GM12801 (cell line): ENCODE measurements around the gene DDIT3.

Source experiments
- TF ChIP-seq, protein P1 (sequence below): IDR thresholded peaks from one replicate; pipeline ENCODE4 v1.5.1; 2011; ENCODE audit warnings: control low read depth; ENCODE audit not compliant: insufficient read length; ENCODE audit errors: extremely low read depth

The DDIT3 gene

DNA sequence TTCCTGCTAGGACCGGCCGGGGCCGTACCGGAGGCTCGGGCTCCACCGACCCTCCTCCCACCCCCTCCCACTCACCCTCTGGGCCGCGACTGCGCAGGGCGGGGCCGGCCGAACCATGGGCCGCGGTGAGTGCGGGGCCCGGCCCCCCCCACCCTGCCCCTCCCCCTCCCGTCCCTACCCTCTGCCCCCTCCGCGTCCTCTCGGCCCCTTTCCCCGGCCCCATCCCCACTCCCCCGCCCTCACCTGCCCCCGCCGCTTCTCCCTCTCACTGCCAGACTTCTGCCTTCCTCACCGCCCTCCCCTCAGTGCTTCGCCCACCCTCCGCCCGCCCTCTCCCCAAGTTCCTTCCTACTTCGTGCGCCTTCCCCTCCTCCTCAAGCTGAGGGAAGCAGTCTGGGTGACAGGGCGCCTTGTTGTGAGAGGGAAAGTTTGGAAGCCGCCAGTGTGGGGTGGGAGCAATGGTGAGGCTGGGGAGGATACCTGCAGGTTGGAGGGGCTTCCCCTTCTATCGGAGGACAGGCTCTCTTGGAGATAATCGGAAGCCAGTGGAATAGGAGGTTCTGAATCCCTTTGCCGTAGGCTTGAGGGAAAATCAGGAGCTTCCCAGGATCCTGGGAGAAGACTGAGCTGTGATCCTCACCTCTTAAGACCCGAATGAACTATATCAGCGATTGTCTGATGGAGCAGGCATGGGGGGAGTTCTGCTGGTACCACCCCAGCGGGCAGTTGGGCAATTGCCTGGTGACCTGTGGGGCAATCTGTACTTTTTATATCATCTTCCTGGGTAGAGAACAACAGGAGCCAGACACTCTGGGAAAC is 2.8 kb upstream of the DDIT3 start:
- TF ChIP-seq, protein P1, sequence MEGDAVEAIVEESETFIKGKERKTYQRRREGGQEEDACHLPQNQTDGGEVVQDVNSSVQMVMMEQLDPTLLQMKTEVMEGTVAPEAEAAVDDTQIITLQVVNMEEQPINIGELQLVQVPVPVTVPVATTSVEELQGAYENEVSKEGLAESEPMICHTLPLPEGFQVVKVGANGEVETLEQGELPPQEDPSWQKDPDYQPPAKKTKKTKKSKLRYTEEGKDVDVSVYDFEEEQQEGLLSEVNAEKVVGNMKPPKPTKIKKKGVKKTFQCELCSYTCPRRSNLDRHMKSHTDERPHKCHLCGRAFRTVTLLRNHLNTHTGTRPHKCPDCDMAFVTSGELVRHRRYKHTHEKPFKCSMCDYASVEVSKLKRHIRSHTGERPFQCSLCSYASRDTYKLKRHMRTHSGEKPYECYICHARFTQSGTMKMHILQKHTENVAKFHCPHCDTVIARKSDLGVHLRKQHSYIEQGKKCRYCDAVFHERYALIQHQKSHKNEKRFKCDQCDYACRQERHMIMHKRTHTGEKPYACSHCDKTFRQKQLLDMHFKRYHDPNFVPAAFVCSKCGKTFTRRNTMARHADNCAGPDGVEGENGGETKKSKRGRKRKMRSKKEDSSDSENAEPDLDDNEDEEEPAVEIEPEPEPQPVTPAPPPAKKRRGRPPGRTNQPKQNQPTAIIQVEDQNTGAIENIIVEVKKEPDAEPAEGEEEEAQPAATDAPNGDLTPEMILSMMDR = no peak

DNA sequence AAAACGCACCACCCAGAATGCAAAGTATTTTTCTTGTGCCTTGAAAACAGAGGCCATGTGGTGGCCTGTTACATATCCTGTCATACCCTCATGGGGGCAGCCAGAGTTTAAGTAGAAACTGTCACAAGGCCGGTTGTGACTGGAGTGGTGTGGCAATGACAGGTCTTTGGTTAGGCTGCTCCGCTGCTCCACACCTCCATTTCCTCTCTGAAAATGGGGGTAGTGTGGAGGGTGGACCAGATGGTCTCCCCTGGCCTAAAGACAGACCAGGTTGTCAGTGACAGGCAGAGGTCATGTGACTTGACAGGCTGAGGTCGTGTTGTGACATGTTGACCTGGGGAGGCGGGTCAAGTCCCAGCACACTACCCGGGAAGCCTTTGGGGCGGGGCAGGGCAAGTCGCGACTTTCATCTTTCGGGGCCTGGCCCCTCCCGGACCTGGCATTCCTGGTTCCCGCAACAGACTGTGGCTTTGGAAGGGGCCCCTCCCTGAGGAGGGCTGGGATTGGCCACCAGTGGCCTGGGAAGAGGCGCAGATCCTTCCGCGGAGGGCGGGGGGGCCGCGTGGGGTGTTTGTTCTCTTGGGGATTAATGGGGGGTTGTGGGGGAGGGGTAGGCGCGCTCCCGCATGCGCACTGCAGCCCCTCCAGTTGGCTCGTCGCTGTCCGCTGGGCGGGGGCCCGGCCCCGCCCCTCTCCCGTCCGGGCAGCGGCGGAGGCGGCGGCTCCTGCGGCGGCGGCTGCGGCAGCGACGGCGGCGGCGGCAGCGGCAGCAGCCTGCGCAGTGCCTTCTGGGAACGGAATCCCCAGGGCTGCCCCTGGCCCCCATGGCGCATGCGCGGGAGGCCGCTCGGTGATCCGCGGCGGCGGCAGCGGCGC is 1.9 kb upstream of the DDIT3 start, which contains the start of gene MBD6:
Gene MBD6 (plus strand): TSS at position 814 of the 876 bp plus-strand sequence. CDS start 1,480 bp downstream, outside the sequence.
- TF ChIP-seq, protein P1 = no peak

DNA sequence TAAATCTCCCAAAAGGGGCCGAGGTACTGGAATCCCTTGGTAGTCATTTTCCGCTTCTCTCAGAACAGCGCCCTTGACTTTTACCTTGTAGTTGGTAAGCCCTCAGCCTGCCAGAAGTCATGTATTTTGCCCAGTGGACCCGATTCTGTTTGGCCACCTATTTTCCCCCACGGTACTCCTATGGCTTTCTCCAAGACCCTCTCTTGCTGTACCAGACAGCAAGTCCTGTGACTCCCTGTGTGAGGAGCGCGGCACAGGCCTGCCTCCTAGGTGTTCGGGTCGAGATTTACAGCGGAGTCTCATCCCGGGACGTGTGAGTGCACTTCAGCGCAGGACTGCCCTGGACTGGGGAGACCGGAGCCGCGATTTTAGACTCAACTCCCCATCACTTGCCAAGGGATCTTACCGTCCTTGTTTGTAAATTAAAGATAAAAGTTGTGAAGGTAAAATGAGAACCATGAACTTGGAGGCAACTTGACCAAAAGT is 1.3 kb upstream of the DDIT3 start:
- TF ChIP-seq, protein P1 = no peak

DNA sequence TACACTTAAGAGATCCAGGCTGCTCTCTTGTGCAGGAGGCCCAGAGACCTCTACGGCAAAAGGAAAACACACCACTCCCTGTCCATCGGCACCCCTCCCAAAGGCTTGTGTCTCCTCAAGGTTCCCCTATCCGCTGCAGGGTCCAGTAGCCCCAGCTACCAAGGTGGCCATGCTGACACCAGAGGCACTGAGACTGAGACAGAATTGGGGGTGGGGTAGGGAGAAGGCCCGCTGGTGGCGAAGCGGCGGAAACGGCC is 590 bp downstream of the DDIT3 start:
- TF ChIP-seq, protein P1 = no peak

DNA sequence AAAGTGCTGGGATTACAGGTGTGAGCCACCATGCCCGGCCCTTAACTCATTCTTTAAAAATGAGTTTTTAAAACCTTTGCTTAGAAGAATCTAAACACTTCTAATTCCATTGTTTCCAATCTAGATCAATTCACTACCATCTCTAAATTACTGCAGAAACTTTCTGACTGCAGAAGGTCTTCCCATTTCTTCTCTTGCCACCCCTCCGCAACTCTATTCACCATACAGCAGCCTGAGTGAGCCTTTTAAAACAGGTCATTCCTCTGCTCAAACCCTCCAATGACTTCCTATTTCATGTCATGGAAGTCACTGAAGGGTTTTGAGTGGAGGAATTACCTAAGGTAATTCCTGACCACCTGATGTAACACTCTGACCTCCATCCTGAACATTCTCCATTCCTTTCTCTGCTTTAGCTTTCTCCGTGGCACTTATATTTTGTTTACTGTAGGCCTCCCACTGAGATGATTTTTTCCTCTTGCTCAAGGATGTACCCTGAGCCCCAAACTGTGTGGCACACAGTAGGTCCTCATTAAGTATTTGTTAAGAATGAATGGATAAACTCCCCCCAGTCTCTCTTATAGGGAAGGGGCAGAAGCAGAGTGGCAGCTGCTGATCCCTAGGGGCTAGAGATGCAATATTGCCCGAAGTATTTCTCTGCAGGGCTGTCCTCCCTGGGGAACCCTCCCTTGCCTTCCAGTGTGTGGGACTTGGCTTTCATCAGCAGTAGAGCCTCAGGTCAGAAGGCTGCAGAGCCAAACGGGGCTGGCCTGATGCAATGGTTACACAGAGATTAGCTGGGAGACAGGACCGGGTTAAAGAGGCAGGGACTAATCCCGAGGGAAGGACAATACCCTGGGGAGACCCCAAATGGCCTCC is 1.2 kb downstream of the DDIT3 start:
- TF ChIP-seq, protein P1 = no peak

DNA sequence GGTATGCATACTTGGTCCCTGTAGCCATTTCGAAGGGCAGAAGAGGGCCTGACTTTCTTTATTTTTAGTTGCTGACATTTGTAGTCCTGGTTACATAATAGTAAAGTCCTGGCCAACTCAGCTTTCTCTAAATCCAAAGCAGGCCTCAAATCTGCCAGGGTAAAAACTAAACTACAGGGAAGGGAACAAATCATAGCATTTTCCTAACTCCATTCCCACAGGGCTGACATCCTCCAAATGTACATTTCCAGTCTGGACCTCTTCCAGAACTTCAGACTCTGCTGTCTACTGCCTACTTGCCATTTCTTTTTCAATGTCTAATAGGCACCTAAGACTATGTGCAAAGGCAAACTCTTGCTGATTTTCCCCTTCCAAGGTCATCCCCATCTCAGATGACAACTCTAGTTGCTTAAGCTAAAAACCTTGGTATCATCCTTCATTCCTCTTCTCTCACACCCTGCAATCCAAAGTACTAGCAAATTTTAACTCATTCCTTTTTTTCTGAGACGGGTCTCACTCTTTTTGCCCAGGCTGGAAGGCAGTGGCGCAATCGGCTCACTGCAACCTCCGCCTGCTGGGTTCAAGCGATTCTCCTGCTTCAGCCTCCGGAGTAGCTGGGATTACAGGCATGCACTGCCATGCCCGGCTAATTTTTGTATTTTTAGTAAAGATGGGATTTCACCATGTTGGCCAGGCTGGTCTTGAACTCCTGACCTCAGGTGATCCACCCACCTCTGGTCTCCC is 2.0 kb downstream of the DDIT3 start:
- TF ChIP-seq, protein P1 = no peak
